GM15510 (cell line): ENCODE results near the gene ZNF83.

Experiments used
- POLR2A ChIP-seq: IDR thresholded peaks from 3 replicates; pipeline ENCODE4 v1.6.1; 2011; ENCODE audit warnings: borderline replicate concordance; ENCODE audit not compliant: insufficient read length; ENCODE audit errors: extremely low read depth

The ZNF83 gene

DNA sequence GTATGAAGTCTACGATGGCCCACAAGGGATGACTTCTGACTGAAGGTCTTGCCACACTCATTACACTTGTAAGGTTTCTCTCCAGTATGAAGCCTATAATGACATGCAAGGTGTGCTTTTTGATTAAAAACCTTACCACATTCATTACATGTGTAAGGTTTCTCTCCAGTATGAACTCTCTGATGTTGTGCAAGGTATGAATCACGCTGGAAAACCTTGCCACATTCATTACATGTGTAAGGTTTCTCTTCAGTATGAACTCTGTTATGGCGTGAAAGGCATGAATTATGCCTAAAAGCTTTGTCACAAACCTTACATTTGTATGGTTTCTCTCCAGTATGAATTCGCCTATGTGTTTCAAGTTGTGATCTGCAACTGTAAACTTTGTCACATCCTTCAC, 15.0 kb upstream of the ZNF83 start:
- no peak for TF ChIP-seq POLR2A

DNA sequence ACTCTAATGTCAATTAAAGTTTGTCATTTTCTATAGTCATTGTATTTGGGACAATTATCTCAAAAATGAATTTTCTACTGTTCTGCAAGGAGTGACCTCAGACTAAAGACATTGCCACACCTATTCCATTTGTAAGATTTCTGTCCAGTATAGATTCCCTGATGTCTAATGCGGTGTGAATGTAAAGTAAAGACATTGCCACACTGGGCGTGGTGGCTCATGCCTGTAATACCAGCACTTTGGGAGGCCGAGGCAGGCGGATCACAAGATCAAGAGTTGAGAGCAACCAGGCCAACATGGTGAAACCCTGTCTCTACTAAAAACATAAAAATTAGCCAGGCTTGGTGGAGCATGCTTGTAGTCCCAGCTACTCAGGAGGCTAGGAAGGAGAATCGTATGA, 13.8 kb upstream of the ZNF83 start:
- TF ChIP-seq POLR2A = no peak

DNA sequence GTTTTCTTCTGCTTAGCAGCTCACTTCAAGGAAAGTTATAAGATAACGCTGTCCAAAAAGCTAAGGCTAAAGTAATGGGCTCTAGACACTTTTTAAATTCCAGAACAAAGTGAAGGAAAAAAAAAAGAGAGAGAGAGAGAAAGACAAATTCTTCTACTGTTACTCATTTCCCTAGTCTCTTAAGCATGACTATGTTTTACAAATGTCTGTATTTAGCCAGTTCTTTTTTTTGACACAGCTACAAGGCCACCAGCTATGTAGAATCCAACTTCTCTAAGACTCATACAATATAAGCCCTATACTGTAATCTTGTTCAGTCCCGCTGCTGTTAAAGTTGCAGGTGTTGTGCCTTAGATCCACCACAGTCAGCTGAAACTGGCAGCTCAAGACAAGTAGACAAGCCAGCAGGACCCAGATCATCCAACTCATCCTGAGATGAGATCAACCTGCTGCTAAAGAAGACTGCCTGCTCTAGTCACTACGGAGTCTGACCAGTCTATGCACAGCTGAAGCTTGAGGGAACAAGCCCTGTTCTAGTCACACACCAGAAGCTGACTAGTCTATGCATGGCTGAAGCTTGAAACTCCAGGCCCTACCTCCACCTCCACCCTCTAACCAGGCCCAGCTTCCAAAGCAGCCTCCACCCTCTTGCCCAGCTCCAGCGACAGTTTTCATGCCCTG, 10.3 kb upstream of the ZNF83 start:
- no peak for TF ChIP-seq POLR2A

DNA sequence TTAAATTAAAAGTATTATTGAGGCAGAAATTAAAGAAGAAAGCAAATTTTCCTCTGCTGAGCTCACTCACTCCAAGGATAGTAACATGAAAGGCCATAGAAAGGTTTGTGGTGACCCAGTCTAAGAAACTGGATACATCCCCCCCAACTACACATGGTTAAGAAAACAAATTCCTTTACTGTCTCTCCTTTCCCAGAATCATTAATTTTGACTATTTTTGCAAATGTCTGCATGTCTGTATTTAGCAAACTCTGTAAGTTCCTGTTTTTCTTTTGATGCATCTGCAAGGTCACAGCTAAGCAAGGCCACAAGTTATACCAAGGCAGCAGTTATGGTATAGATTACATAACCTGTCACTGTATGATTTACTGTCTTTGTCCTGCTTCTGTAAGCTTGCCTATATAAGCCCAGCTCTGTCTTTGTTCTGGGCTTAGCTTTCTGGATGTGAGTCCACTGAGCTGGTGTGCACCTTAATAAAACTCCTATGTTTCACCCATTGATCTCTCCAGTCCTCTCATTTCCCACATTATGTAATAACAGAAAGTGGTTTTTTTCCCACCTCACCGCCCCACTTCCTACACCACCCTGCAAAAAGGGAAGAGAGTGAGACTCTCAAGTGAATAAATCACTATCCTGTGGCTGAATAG, 8.5 kb upstream of the ZNF83 start:
- TF ChIP-seq POLR2A = no peak

DNA sequence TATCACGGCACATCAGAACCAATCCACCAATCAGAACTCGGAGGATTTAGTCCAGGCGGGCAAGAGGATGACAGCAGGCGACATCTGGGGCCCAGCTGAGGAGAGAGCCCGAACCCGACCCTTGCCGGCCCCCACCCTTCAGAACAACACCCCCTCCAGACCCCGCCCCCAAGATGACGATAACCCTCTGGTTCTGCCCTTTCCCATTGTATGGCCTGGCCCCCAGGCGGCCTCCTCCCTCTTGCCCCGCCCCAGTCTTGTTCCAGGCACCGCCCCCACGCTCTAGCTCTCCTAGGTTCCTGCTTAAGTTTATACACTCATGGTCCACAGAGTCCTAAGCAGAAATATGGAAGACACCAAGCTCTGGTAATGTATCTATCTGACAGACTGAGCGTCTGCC, 2.8 kb upstream of the ZNF83 start:
- TF ChIP-seq POLR2A = no peak

DNA sequence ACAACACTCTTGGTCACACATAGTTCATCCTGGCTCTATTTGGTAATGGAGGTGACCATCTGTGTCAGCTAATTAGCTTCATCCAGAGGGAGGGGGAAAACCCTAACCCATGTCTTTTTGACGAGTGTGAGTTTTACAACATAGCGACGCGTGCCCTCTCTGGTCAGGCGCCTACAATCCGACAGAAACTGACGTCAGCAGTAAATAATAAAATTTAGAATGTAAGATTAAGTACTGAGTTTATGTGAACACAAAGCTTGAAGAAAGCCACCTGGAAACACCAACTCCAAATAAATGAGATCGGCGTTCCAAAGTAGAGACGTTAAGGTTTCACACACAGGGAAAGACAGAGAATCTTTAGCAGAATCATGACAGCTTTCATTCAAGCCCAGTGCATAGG, 1.8 kb upstream of the ZNF83 start:
- no peak for TF ChIP-seq POLR2A

DNA sequence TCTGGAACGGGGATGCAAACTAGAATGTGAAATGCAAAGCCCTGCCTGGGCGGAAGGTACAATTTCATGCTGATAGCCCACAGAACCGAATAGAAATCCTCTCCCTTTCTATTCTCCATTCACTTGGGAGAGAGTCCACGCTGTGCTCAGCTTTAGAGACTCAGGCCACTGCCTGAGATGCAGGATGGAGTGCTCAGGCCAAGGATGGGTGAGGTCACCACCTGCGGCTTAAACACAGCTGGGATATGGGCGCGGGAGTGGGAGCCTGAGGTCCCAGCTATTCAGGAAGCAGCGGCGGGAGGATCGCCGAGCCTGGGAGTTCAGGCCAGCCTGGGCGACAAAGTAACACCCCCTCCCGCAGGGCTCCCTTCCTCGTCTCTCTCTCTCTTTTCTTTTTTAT, 446 bp upstream of the ZNF83 start:
- no peak for TF ChIP-seq POLR2A

DNA sequence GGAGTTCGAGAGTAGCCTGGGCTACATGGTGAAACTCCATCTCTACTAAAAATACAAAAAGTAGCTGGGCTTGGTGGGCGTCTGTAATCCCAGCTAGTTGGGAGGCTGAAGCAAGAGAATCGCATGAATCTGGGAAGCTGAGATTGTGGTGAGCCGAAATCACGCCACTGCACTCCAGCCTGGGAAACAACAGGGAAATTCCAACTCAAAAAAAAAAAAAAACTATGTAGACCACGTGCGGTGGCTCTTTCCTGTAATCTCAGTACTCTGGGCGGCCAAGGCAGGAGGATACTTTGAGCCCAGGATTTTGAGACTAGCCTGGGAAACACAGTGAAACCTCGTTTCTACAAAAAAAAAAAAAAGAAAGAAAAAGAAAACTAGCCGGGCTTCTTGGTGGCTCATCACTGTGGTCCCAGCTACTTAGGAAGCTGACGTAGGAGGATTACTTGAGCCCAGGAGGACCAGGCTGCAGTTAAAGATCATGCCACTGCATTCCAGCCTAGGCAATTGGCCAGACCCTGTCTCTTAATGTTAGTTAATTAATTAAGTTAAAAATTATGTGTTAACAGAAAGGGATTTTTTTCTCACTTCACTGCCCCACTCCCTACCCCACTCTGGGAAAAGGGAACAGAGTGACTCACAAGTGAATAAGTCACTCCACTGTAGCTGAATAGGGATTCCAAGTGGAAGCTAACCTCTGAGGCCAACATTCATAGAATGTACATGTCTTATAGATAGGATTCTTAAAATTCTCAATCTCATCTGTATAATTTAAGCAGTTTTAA, 2.2 kb downstream of the ZNF83 start:
- no peak for TF ChIP-seq POLR2A

DNA sequence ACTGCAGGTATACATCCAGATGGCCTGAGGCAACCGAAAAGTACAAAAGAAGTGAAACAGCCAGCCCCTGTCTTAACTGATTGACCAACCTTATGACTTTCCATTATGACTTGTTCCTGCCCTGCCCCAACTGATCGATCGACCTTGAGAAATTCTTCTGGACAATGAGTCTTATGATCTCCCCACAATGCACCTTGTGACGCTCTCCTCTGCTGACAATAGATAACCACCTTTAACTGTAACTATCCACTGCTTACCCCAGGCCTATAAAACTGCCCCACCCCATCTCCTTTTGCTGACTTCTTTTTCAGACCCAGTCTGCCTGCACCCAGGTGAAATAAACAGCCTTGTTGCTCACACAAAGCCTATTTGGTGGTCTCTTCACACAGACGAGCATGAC, 11.2 kb downstream of the ZNF83 start:
- no peak for TF ChIP-seq POLR2A

DNA sequence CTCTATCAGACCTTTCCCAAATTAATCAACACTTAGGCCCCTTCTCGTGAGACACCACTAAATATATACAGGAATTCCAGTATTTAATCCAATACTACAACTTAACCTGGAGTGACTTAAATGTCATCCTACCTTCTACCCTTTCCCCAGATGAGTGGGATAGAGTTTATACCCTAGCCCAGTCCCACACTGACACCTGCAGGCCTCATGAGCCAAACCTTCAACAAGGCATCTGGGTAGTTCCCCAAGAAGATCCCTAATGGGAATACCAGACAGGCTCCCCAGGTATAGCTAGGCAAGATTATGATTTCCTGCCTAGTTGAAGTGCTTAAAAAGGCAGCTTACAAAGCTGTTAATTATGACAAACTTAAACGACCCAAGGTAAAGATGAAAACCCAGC, 15.9 kb downstream of the ZNF83 start:
- TF ChIP-seq POLR2A = no peak

DNA sequence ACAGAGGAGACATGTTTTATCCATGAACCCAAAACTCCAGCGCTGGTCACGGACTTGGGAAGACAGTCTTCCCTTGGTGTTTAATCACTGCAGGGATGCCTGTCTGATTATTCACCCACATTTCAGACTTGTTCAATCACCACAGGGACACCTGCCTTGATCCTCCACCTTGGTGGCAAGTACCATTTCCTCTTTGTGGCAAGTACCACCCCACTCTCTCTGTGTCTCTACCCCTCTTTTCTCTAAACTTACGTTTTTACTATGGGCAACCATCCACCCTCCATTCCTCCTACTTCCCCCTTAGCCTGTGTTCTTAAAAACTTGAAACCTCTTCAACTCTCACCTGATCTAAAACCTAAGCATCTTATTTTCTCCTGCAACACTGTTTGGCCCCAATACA, 16.8 kb downstream of the ZNF83 start:
- no peak for TF ChIP-seq POLR2A

DNA sequence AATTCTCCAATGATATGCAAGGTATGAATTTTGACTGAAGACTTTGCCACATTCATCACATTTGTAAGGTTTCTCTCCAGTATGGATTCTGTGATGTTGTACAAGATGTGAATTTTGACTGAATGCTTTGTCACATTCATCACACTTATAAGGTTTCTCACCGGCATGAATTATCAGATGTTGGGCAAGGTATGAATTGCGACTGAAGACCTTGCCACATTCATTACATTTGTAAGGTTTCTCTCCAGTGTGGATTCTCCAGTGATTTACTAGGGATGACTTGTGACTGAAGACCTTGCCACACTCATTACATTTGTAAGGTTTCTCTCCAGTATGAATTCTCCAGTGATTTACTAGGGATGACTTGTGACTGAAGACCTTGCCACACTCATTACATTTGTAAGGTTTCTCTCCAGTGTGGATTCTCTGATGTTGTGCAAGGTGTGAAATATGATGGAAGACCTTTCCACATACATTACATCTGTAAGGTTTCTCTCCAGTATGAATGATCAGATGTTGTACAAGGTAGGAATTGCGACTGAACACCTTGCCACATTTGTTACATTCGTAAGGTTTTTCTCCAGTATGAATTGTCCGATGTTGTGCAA, 24.8 kb downstream of the ZNF83 start:
- TF ChIP-seq POLR2A = no peak

DNA sequence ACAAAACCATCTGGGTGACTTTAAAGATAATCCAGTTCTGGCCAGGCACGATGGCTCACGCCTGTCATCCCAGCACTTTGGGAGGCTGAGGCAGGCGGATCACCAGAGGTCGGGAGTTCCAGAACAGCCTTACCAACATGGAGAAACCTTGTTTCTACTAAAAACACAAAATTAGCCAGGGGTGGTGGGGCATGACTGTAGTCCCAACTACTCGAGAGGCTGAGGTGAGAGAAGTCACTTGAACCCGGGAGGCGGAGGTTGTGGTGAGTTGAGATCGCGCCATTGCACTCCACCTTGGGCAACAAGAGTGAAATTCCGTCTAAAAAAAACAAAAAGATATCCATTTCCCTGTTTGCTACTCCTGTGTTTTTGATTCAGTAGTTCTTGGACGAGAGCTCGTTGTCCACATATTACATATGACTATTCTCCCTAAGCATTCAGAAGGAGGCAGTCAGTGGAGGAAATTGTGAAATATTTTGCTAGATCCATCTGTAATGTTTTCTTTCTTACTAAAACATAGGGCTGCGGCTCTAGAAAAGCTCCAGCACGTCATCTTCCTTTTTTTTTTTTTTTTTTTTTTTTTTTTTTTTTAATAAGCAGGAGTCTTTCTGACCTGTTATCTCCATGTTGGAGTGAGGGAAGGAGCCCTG, 34.5 kb downstream of the ZNF83 start:
- no peak for TF ChIP-seq POLR2A

DNA sequence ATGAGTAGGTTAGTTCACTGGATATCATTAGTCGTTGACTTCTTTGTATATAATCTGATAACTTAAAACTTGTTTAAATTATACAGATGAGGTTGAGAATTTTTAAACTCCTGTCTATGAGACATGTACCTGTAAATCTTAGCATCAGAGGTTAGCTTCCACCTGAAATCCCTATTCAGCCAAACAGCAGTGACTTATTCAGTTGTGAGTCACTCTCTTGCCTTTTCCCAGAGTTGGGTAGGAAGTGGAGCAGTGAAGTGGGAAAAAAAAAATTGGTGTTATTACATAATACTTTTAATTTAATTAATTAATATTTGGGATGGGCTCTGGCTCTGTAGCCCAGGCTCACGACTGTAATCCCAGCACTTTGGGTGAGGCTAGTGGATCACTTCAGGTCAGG, 35.2 kb downstream of the ZNF83 start:
- no peak for TF ChIP-seq POLR2A
